NK-92 (cell line): Measurements from ENCODE around the gene PAX8.

Experiments
- DNase-seq: peaks from one replicate; lab custom pipeline; 2025; ENCODE audit not compliant: unreplicated experiment; lab: John Stamatoyannopoulos, UW

PAX8 gene

GRCh38 chr2:113186433-113186796 lies 92.3 kb downstream of the PAX8 start:
- no peak for DNase-seq

GRCh38 chr2:113185664-113186432 lies 92.9 kb downstream of the PAX8 start:
- DNase-seq, result no peak

- no peak for DNase-seq
Observed at GRCh38 chr2:113184531-113185230, 94.0 kb downstream of the PAX8 start.

- no peak for DNase-seq
Observed at GRCh38 chr2:113183703-113184102, 95.0 kb downstream of the PAX8 start.

GRCh38 chr2:113183264-113183663 lies 95.5 kb downstream of the PAX8 start:
- DNase-seq, result no peak

- DNase-seq, result no peak
Observed at GRCh38 chr2:113182471-113183260, 96.1 kb downstream of the PAX8 start.

- no peak for DNase-seq
Observed at GRCh38 chr2:113181258-113182051, 97.3 kb downstream of the PAX8 start.

- DNase-seq, result no peak
Observed at GRCh38 chr2:113180131-113180946, 98.4 kb downstream of the PAX8 start.

GRCh38 chr2:113179446-113180045 lies 99.2 kb downstream of the PAX8 start:
- no peak for DNase-seq

GRCh38 chr2:113178891-113179290 lies 99.8 kb downstream of the PAX8 start:
- DNase-seq, result no peak

- DNase-seq, result no peak
Observed at GRCh38 chr2:113178069-113178746, 100.5 kb downstream of the PAX8 start.

- no peak for DNase-seq
Observed at GRCh38 chr2:113176696-113177355, 101.9 kb downstream of the PAX8 start.

GRCh38 chr2:113175736-113176695 lies 102.7 kb downstream of the PAX8 start:
- no peak for DNase-seq

- DNase-seq, result no peak
Observed at GRCh38 chr2:113175042-113175628, 103.6 kb downstream of the PAX8 start.

GRCh38 chr2:113174376-113174750 lies 104.4 kb downstream of the PAX8 start:
- DNase-seq, result no peak

- DNase-seq, result peak; percentile 24
Observed at GRCh38 chr2:113173542-113174375, 105.0 kb downstream of the PAX8 start, which contains the start of gene PSD4. TSS of gene PSD4 (plus strand) at chr2:113173971. CDS start at chr2:113182457, 8,486 bp downstream.
